Naive B cell (primary cell): ENCODE measurements around the gene SIL1. TPM values are rescaled to one million over a fixed set of nuclear protein-coding genes. Genes with fewer than 3 reads are reported as not detected.
"Not testable (repeated sequence)": the region's sequence is repeated elsewhere in the genome, so short reads cannot be mapped to it uniquely, and the experiment has no call there.

Experiments used
- ATAC-seq, 2 donors: fragments of 150-1000 bp; cut with Tn5 transposase; 2 replicates each; pipeline ENCODE4 v1.10.0; 2021; ENCODE audit warnings: low read depth in 2 of 2, mild to moderate bottlenecking in 2 of 2, moderate library complexity in 2 of 2
- DNase-seq: peaks from one replicate; pipeline ENCODE4 v3.0.0; 2022
- H3K27ac Mint-ChIP-seq, 6 donors: one replicate each; pipeline ENCODE4 v1.8.0; 2020 to 2022; ENCODE audit warnings: mild to moderate bottlenecking in 6 of 6, mixed read lengths in 6 of 6, moderate library complexity in 5 of 6, inconsistent platforms in 2 of 6
- H3K27me3 Mint-ChIP-seq, 3 donors: one replicate each; pipeline ENCODE4 v1.8.0; 2021 to 2022; ENCODE audit warnings: mixed read lengths in 3 of 3, mild to moderate bottlenecking in 1 of 3
- H3K36me3 Mint-ChIP-seq, 2 donors: one replicate each; pipeline ENCODE4 v1.8.0; 2020 to 2022; ENCODE audit warnings: mixed read lengths in 2 of 2, inconsistent platforms in 1 of 2, mild to moderate bottlenecking in 1 of 2
- H3K4me1 Mint-ChIP-seq, 3 donors: one replicate each; pipeline ENCODE4 v1.8.0; 2020 to 2022; ENCODE audit warnings: mixed read lengths in 3 of 3, inconsistent platforms in 1 of 3, mild to moderate bottlenecking in 1 of 3, moderate library complexity in 1 of 3
- H3K4me3 Mint-ChIP-seq, 8 donors: one replicate each; pipeline ENCODE4 v1.8.0; 2020 to 2022; ENCODE audit warnings: mild to moderate bottlenecking in 8 of 8, mixed read lengths in 8 of 8, moderate library complexity in 8 of 8, inconsistent platforms in 2 of 8
- H3K9me3 Mint-ChIP-seq, 7 donors: one replicate each; pipeline ENCODE4 v1.8.0; 2020 to 2022; ENCODE audit warnings: mixed read lengths in 7 of 7, mild to moderate bottlenecking in 5 of 7, inconsistent platforms in 2 of 7, moderate library complexity in 1 of 7
- polyA plus RNA-seq, 6 donors: library from polyadenylated mRNA; unstranded; fragments of 300-500 nt; fragmentation: Illumina TruSeq; gene quantifications; one replicate each; pipeline ENCODE4 v1.2.3, GENCODE V29; 2021; ENCODE audit warnings: low read depth in 6 of 6

Gene SIL1
- polyA plus RNA-seq, 6 donors from 2014 or later: 9.1 to 18.7 (median 13.6) TPM

DNA sequence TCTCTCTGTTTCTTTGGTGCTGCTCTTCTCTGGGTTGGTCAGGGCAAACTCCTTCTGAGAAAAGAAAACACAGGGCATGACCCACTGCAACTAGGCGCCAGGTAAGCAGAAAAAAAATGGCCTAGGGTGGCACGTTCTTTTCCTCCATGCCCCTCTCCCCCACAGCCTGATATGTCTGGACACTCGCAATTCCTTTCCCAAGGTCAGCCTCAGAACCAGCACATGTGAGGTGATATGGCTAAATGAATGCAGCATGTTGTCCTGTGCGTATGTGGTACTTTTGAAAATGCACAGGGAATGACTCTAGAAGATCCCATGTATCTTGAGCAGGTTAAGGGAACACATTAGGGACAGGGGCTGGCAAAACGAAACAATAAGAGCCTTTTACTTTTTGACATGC, 77.0 kb downstream of the SIL1 start:
- Mint-ChIP-seq H3K4me1 (peaks cover 0 to 3% (median 0%) of the 10 kb centered on the region in 3 donors), H3K4me3 (no peak overlapping the region), H3K36me3 (peaks cover 10% of the 10 kb centered on the region in 2 donors), H3K9me3 (no peaks in the 10 kb centered on the region), H3K27me3 (no peaks in the 10 kb centered on the region), H3K27ac (no peak overlapping the region)
- ATAC-seq (no peak), DNase-seq (no peak)

DNA sequence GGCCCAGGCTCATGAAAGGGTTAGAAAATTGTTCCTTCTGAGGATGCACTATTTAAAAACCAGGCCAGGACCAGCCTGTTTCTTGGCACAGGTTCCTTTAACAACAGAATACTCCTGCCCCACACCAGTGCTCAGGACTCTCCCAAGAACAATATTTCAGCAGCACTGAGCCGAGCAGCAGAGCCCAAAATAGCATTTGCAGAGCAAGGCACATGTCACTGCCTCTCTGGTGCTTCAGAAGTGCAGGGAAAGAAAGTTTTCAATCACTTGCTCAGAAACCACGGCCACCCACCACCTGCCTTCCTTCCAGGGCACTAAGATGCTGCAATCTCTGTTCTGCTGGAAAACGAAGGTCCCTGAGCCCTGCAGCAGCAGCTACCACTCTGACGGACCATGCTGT, 77.6 kb downstream of the SIL1 start:
- DNase-seq (no peak), ATAC-seq (no peak)
- no peaks in the 10 kb centered on the region for H3K27me3 Mint-ChIP-seq
- no peak overlapping the region for H3K4me3 Mint-ChIP-seq
- peak overlapping the region in 1 of 6 donors; percentile 36 for H3K27ac Mint-ChIP-seq
- H3K9me3 Mint-ChIP-seq: no peaks in the 10 kb centered on the region
- H3K4me1 Mint-ChIP-seq: peaks cover 0 to 3% (median 0%) of the 10 kb centered on the region in 3 donors
- peaks cover 10 to 14% of the 10 kb centered on the region in 2 donors for H3K36me3 Mint-ChIP-seq

DNA sequence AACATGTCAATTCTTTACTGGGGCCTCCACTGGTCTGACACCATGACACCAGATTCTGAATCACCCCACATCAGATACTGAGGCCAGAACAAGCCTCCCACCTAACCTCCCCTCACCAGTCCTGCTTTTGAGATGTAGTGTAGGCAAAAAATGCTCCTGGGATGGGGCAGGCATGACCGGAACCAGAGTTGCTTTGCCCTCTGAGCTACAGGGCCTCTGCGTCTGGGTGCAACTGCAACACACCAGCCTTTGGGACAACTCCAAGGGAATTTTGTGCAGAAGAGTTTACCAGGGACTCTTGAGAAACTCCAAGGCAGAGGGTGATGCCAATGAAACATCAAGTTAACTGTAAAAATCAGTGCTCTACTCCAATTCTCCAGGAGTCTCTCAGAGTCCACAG, 79.4 kb downstream of the SIL1 start:
- DNase-seq: no peak
- H3K4me3 Mint-ChIP-seq: no peak overlapping the region
- H3K9me3 Mint-ChIP-seq: no peaks in the 10 kb centered on the region
- peaks cover 0 to 3% (median 0%) of the 10 kb centered on the region in 3 donors for H3K4me1 Mint-ChIP-seq
- ATAC-seq: no peak
- no peaks in the 10 kb centered on the region for H3K27me3 Mint-ChIP-seq
- H3K27ac Mint-ChIP-seq: no peak overlapping the region
- H3K36me3 Mint-ChIP-seq: peaks cover 10 to 16% of the 10 kb centered on the region in 2 donors

DNA sequence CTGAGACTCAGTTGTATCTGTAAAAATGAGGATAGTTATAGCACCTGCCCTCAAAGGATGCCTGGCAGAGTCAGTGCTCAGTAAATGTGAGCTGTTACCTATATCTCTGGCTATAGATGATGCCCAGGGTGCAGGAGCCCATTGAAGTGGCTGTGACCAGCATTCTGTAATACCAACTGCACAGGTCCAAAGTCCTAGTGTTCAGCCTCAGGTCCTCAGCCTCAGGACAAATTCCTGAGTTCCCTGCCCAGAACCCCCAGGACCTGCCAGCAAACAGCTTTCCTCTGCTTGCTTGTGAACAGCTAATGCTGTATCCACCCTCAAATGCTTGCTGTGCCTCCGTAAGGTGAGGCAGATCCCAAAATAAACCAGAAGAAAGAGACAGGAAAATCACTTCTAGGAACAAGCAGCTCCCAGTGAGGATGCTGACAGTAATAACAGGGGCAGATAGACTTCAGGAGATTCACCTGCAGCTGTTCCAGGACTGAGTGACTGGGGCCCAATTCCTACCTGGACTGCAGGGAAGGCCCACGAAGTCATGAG, 80.8 kb downstream of the SIL1 start:
- H3K36me3 Mint-ChIP-seq: peaks cover 18 to 21% of the 10 kb centered on the region in 2 donors
- no peak for ATAC-seq
- DNase-seq: no peak
- no peak overlapping the region for H3K4me3 Mint-ChIP-seq
- H3K27ac Mint-ChIP-seq: no peak overlapping the region
- H3K4me1 Mint-ChIP-seq: peaks cover 0 to 3% (median 0%) of the 10 kb centered on the region in 3 donors
- no peaks in the 10 kb centered on the region for H3K27me3 Mint-ChIP-seq
- peaks cover 0 to 4% (median 0%) of the 10 kb centered on the region in 7 donors for H3K9me3 Mint-ChIP-seq

DNA sequence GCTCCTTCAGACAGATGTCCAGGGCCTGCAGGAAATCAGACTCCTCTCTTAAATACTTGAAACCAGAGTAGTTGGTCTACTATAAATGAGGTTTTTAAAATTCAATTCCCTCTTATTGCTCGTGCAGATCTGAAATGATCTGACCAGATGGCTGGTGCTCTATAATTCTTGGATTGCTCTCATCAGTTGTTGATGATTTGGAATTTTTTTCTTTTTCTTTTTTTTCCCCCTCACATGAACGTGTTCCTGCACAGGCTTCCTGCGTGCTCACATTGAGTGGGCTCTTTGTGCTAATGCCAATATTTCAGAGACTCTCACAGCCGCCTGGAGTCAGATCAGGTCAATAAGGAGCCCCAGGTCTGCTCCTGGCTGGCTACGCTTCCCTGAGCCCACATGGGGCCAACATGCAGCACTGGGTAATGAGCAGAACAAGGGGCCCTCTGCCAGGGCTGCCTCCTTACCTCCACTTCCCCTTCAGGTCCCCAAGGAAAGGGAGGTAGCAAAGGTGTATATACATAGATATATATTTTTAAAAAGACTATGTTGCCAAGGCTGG, 82.0 kb downstream of the SIL1 start:
- H3K36me3 Mint-ChIP-seq: peaks cover 18 to 21% of the 10 kb centered on the region in 2 donors
- no peak overlapping the region for H3K4me3 Mint-ChIP-seq
- ATAC-seq: no peak
- no peaks in the 10 kb centered on the region for H3K27me3 Mint-ChIP-seq
- H3K9me3 Mint-ChIP-seq: peaks cover 0 to 4% (median 0%) of the 10 kb centered on the region in 7 donors
- no peak overlapping the region for H3K27ac Mint-ChIP-seq
- DNase-seq: no peak
- H3K4me1 Mint-ChIP-seq: peaks cover 0 to 3% (median 0%) of the 10 kb centered on the region in 3 donors

DNA sequence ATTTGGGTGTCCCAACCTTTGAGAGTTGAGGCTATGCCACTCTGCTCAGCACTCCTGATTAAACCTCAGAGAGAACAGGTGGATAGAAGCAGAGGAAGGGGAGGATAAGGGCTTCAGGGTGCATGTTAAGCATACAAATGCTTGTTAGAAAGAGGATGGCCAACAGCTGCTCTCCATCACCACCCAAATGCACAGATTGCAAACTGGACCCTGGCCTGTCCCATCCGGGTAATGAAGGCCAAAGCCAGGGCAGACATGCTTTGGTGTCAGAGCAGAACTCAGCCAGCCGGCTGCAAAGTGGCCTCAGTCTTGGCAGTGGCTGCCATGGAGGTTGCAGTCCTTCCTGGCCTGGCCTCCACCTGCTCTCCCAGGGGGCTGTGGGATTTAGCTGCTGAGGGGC, 84.3 kb downstream of the SIL1 start:
- no peak for DNase-seq
- Mint-ChIP-seq H3K27me3 (no peaks in the 10 kb centered on the region), H3K36me3 (peaks cover 18 to 21% of the 10 kb centered on the region in 2 donors), H3K4me1 (peaks cover 0 to 3% (median 0%) of the 10 kb centered on the region in 3 donors), H3K4me3 (no peak overlapping the region), H3K9me3 (peaks cover 0 to 4% (median 0%) of the 10 kb centered on the region in 7 donors), H3K27ac (no peak overlapping the region)
- ATAC-seq: no peak

DNA sequence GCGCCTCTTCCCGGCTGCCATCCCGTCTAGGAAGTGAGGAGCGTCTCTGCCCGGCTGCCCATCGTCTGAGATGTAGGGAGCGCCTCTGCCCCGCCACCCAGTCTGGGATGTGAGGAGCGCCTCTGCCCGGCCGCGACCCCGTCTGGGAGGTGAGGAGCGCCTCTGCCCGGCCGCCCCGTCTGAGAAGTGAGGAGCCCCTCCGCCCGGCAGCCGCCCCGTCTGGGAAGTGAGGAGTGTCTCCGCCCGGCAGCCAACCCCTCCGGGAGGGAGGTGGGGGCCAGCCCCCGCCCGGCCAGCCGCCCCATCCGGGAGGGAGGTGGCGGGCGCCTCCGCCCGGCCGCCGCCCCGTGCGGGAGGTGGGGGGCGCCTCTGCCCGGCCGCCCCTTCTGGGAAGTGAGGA, 85.8 kb downstream of the SIL1 start:
- not testable (repeated sequence) for DNase-seq

DNA sequence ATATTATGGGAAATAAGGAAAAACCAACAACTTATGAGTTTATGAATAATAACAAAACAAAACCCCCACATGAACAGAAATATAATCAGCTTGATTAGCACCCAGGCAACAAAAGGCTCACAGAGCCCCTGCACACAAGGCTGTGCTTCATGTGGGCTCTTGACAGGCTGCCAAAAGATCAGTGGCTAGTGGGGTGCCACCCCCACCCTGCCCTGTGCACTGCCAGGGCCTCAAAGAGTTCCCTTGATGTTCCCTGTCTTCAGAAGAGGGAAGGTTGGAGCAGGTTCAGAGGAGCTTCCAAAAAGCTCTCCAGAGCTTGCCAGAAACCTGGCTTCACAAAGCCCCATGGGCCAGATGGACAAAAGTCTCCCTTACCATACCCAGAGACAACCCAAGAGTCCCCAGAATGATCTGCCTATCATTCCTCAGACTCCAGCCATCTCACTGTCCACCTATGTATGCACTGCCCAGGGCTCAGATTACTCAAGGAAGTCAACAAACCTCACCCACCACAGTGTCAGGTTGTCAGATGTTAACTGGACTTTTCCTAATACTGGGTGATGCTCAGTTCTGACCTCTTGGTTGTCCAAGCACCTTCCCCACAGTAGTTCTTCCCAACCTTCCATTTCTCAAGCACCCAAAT, 87.5 kb downstream of the SIL1 start:
- Mint-ChIP-seq H3K27me3 (no peaks in the 10 kb centered on the region), H3K9me3 (peaks cover 0 to 4% (median 0%) of the 10 kb centered on the region in 7 donors), H3K36me3 (peaks cover 8 to 9% of the 10 kb centered on the region in 2 donors), H3K27ac (no peak overlapping the region), H3K4me1 (no peaks in the 10 kb centered on the region), H3K4me3 (no peak overlapping the region)
- no peak for DNase-seq
- no peak for ATAC-seq

More for the DNA sequence above, 85.8 kb downstream of the SIL1 start:
- not testable (repeated sequence) for ATAC-seq, H3K4me3 Mint-ChIP-seq, H3K9me3 Mint-ChIP-seq, H3K4me1 Mint-ChIP-seq, H3K27me3 Mint-ChIP-seq, H3K27ac Mint-ChIP-seq
- peaks cover 8 to 14% of the 10 kb centered on the region in 2 donors for H3K36me3 Mint-ChIP-seq

DNA sequence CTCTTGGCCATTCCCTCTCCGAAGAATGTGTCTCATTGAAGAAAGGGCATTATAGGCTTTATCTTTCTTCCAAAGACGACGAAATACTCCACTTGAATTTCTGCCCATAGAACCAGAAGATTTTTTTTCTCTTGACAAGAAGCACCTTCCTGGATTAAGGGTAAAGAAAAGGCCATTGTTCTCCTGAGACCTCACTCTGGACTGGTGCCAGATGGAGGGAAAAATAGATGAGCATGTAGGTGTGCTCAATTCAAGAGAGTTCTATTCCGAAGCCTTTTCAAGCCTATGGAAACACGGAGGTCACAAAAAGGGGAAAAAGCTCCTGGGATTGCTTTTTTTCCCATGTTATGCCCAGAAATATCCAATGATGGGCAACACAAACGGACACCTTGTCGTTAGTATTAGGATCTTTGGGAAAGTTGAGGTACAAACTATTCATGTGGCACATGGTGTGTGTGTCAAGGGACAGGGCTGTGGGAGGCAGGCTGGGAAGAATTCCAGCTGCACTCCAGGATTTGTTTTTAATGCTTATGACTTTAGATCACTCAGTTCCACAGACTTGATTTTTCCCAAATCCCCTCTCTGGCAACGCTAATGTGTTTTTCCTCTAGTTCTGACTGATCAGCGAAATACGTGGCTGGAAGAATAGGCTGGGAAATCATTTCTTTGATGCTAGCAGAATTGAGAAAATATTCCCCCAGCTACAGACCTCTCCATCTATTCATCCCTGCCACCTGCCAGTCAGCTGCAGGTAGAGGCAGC, 89.9 kb downstream of the SIL1 start:
- no peak overlapping the region for H3K4me3 Mint-ChIP-seq
- ATAC-seq: no peak
- no peak overlapping the region for H3K27ac Mint-ChIP-seq
- peaks cover 0 to 1% (median 0%) of the 10 kb centered on the region in 7 donors for H3K9me3 Mint-ChIP-seq
- no peaks in the 10 kb centered on the region for H3K4me1 Mint-ChIP-seq
- H3K27me3 Mint-ChIP-seq: no peaks in the 10 kb centered on the region
- H3K36me3 Mint-ChIP-seq: peaks cover 1 to 3% of the 10 kb centered on the region in 2 donors
- DNase-seq: no peak

DNA sequence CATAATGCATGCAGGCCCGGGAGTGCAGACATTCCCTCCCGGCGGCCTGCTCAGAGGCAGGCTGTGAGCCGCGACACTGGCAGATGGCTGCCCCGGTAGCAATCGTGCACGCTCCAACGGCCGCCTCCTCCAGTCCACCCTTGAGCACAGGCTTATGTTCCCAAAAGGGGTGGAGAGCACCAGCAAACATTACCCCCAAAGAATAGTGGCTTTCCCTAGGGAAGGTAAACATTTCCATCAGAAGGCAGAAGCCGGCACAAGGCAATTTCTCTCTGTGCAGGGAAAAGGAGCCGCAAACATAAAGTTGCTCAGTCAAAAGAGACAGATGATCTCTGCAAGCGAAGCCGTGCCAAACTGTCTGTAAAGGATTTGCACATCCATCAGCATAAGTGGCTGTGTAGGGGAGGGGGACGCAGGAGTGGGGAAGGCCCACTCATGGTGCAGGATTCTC, 92.5 kb downstream of the SIL1 start:
- no peak overlapping the region for H3K4me3 Mint-ChIP-seq

DNA sequence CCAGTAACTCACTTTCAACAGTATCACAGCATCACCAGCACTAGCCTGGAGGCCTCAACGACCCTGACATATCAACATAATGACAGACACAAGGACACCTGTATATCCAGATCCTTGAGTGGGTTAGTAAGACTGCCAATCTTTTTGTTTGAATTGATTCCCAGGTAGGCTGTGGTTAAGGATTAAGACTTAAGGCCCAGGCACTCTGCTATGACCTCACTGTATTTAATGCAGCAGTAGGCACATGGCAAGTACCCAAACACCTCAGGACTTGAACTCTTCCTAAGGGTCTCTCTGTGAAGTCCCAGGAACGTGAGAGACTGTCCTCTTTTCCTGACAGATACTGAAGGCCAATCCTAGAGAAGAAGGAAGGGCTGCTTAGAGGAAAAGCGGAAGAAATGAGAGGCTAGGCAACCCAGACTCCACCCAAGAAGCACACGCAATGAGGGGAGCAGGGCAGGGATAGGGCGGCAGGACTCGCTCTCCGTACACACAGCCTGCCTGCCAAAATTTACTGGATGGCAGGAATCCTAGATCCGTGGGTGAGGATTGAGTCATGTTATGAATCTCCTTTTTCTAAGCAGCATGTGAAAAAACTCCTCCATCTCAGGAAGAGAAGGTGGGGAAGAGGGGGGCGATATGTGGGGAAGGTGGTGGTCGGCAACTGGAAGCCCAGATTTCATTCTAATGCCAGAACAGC, 93.4 kb downstream of the SIL1 start:
- H3K36me3 Mint-ChIP-seq: peaks cover 0 to 4% of the 10 kb centered on the region in 2 donors
- no peaks in the 10 kb centered on the region for H3K9me3 Mint-ChIP-seq
- no peaks in the 10 kb centered on the region for H3K27me3 Mint-ChIP-seq
- H3K27ac Mint-ChIP-seq: no peak overlapping the region
- no peaks in the 10 kb centered on the region for H3K4me1 Mint-ChIP-seq
- no peak for ATAC-seq
- no peak for DNase-seq
- H3K4me3 Mint-ChIP-seq: no peak overlapping the region

More for the DNA sequence above, 92.5 kb downstream of the SIL1 start:
- H3K4me1 Mint-ChIP-seq: no peaks in the 10 kb centered on the region
- H3K9me3 Mint-ChIP-seq: no peaks in the 10 kb centered on the region
- no peak for ATAC-seq
- no peak for DNase-seq
- peaks cover 0 to 4% of the 10 kb centered on the region in 2 donors for H3K36me3 Mint-ChIP-seq
- H3K27me3 Mint-ChIP-seq: no peaks in the 10 kb centered on the region
- no peak overlapping the region for H3K27ac Mint-ChIP-seq

DNA sequence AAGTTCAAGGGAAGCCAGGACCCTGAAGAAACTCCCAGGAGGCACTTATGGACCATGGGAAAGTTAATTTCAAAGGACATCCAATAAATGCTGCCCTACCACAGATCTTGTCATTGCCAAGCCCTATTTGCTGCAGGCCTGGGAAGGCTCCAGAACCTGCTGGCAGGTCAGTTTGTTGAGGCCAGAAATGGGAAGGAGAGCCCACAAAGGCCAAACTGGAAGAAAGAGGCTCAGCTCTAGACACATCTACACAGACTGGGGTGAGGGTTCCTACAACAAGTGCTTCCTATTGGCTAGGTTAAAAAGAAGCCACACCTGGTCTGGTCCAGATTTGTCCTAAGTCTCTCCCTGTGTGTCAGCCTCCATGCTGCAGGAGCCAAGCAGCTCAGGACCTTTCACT, 94.4 kb downstream of the SIL1 start:
- Mint-ChIP-seq H3K36me3 (peaks cover 0 to 4% of the 10 kb centered on the region in 2 donors), H3K27ac (no peak overlapping the region), H3K4me1 (no peaks in the 10 kb centered on the region), H3K9me3 (no peaks in the 10 kb centered on the region), H3K27me3 (no peaks in the 10 kb centered on the region), H3K4me3 (no peak overlapping the region)
- DNase-seq (no peak), ATAC-seq (no peak)

DNA sequence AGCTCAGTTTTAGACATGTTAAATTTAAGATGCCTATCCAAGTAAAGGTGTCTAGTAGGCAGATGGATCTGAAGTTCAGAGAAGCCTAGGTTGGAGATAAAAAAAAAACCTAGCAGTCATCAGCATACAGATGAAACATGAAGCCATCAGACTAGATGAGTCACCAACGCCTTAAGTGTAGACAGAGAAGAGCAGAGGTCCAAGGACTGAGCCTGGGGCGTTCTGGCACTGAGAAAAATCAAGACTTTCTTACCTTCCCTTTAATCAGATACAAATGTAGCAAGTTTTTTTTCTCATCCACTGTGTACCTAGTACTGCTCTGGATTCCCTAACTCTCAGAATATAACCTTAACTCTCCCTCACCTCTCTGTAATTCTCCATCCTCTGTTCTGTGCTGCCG, 97.3 kb downstream of the SIL1 start:
- no peak for ATAC-seq

More for the DNA sequence above, 97.3 kb downstream of the SIL1 start:
- no peaks in the 10 kb centered on the region for H3K27me3 Mint-ChIP-seq
- H3K9me3 Mint-ChIP-seq: no peaks in the 10 kb centered on the region
- H3K4me3 Mint-ChIP-seq: no peak overlapping the region
- peaks cover 0 to 4% (median 0%) of the 10 kb centered on the region in 3 donors for H3K4me1 Mint-ChIP-seq
- H3K36me3 Mint-ChIP-seq: peaks cover 0 to 4% of the 10 kb centered on the region in 2 donors
- H3K27ac Mint-ChIP-seq: peak overlapping the region in 2 of 6 donors; percentile 6 to 94
- no peak for DNase-seq
